Stomach (tissue), 4 donors: Measurements from ENCODE around the gene MYH14.

Experiments used
- CTCF ChIP-seq, 7 experiments: fragments of 450-650 bp in 4 of 7; fragments of 200-600 bp in 3 of 7; sonication (generic) in 3 of 7; IDR thresholded peaks; one replicate each; pipeline ENCODE4 v1.5.1; 2016 to 2019; ENCODE audit warnings: antibody characterized with exemption in 7 of 7, control low read depth in 2 of 7, mild to moderate bottlenecking in 1 of 7
- POLR2AphosphoS5 ChIP-seq, 3 donors: sonication (generic); formaldehyde crosslinking; IDR thresholded peaks; one replicate each; pipeline ENCODE4 v1.6.1; 2016; ENCODE audit warnings: antibody characterized with exemption in 3 of 3

- no peak for TF ChIP-seq CTCF (IDR thresholded peaks at IDR 0.05)
- TF ChIP-seq POLR2AphosphoS5 (IDR thresholded peaks at IDR 0.05) = no peak
These were observed 112.5 kb downstream of the MYH14 start for GRCh38 chr19:50315773-50316448.
